Brain microvascular endothelial cell (primary cell): ENCODE results near the gene PDLIM1.
A peak's percentile ranks its signal among the peaks of the same experiment; 100 is the strongest.
"Not testable (repeated sequence)": the region's sequence is repeated elsewhere in the genome, so short reads cannot be mapped to it uniquely, and the experiment has no call there.

Experiments
- DNase-seq: peaks from one replicate; pipeline ENCODE4 v3.0.0-alpha.2; 2020
- H3K27ac ChIP-seq: fragments of 250-450 bp; sonication (Bioruptor Pico); 2 replicates; pipeline ENCODE4 v1.5.1; 2020; ENCODE audit warnings: mild to moderate bottlenecking, moderate library complexity
- H3K27me3 ChIP-seq: fragments of 250-450 bp; sonication (Bioruptor Pico); replicated peaks from 2 replicates; pipeline ENCODE4 v1.5.1; 2020; ENCODE audit warnings: mild to moderate bottlenecking
- H3K36me3 ChIP-seq: fragments of 250-450 bp; sonication (Bioruptor Pico); replicated peaks from 2 replicates; pipeline ENCODE4 v1.5.1; 2020; ENCODE audit warnings: mild to moderate bottlenecking
- H3K4me3 ChIP-seq: 2 replicates; pipeline ENCODE4 v1.5.1; 2011; ENCODE audit warnings: low read depth, mild to moderate bottlenecking, control low read depth, low read length, moderate library complexity
- in situ Hi-C: cut with HindIII; loops from 2 replicates; pipeline ENCODE4 v1.10.0; 2017; ENCODE audit warnings: low sequenced_read_pairs, low pct_ligation_motif_present
- TF ChIP-seq, protein P1 (sequence below): IDR thresholded peaks from 2 replicates; pipeline ENCODE4 v1.5.1; 2011; ENCODE audit warnings: low read depth, mild to moderate bottlenecking, moderate library complexity, low read length, control low read depth, inconsistent platforms; ENCODE audit errors: missing control alignments

Gene PDLIM1

DNA sequence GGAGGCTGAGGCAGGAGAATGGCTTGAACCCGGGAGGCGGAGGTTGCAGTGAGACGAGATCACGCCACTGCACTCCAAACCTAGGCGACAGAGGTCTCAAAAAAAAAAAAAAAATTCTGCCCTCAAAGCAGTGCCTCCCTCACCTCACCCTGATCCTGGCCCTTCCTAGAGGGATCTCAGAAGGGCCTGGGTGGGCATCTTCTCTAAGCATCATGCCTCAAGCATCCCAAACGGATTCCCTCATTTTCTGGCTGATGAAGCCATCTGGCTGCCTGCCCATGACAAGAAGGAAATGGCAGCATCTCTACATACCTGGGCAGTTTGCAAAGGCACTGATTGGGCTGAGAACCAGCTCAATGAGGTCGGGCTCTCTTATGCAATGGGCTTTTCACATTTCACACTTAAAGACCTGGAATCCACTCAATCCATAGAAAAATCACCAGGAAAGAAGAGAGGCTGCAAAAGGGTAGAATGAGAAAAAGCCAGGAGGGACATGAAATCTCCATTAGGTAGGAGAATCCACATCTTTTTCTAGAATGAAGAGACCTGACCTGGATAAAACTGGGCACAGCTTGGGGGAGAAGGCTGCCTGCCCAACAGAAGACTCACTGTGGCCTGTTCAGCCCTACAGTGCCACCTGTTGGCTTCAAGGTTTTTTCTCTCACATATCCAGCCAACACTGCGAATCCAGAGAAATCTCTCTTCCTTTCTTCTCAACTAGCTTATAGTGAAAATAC lies 48.1 kb downstream of the PDLIM1 start:
- Histone ChIP-seq H3K36me3 (peaks cover 25% of the 10 kb centered on the region), H3K4me3 (no peak overlapping the region), H3K27me3 (no peaks in the 10 kb centered on the region), H3K27ac (no peak overlapping the region)
- TF ChIP-seq, protein P1, sequence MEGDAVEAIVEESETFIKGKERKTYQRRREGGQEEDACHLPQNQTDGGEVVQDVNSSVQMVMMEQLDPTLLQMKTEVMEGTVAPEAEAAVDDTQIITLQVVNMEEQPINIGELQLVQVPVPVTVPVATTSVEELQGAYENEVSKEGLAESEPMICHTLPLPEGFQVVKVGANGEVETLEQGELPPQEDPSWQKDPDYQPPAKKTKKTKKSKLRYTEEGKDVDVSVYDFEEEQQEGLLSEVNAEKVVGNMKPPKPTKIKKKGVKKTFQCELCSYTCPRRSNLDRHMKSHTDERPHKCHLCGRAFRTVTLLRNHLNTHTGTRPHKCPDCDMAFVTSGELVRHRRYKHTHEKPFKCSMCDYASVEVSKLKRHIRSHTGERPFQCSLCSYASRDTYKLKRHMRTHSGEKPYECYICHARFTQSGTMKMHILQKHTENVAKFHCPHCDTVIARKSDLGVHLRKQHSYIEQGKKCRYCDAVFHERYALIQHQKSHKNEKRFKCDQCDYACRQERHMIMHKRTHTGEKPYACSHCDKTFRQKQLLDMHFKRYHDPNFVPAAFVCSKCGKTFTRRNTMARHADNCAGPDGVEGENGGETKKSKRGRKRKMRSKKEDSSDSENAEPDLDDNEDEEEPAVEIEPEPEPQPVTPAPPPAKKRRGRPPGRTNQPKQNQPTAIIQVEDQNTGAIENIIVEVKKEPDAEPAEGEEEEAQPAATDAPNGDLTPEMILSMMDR: peak; percentile 83
- in situ Hi-C loops: no loop called here
- DNase-seq: no peak

- in situ Hi-C loops: no loop called here
- Histone ChIP-seq H3K4me3 (no peak overlapping the region), H3K27ac (no peak overlapping the region), H3K36me3 (peaks cover 29% of the 10 kb centered on the region), H3K27me3 (no peaks in the 10 kb centered on the region)
- TF ChIP-seq, protein P1: no peak
- no peak for DNase-seq
Measured at GRCh38 chr10:95241533-95241932, 49.3 kb downstream of the PDLIM1 start.

- no peak overlapping the region for H3K4me3 ChIP-seq
- no peak for DNase-seq
- no peak overlapping the region for H3K27ac ChIP-seq
- in situ Hi-C loops: no loop called here
- TF ChIP-seq, protein P1: no peak
- H3K36me3 ChIP-seq: peaks cover 23% of the 10 kb centered on the region
- no peaks in the 10 kb centered on the region for H3K27me3 ChIP-seq
Measured at GRCh38 chr10:95240811-95241210, 50.0 kb downstream of the PDLIM1 start.

DNA sequence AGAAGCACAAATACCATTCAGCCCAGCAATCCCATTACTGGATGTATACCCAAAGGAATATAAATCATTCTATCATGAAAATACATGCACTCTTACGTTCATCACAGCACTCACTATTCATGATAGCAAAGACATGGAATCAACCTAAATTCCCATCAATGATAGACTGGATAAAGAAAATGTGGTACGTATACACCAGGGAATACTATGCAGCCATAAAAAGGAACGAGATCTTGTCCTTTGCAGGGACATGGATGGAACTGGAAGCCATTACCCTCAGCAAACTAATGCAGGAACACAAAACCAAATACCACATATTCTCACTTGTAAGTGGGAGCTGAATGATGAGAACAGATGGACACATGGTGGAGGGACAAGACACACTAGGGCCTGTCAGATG lies 50.7 kb downstream of the PDLIM1 start:
- H3K36me3 ChIP-seq: peaks cover 16% of the 10 kb centered on the region
- H3K27me3 ChIP-seq, H3K27ac ChIP-seq, in situ Hi-C loops, DNase-seq, H3K4me3 ChIP-seq: not testable (repeated sequence)

DNA sequence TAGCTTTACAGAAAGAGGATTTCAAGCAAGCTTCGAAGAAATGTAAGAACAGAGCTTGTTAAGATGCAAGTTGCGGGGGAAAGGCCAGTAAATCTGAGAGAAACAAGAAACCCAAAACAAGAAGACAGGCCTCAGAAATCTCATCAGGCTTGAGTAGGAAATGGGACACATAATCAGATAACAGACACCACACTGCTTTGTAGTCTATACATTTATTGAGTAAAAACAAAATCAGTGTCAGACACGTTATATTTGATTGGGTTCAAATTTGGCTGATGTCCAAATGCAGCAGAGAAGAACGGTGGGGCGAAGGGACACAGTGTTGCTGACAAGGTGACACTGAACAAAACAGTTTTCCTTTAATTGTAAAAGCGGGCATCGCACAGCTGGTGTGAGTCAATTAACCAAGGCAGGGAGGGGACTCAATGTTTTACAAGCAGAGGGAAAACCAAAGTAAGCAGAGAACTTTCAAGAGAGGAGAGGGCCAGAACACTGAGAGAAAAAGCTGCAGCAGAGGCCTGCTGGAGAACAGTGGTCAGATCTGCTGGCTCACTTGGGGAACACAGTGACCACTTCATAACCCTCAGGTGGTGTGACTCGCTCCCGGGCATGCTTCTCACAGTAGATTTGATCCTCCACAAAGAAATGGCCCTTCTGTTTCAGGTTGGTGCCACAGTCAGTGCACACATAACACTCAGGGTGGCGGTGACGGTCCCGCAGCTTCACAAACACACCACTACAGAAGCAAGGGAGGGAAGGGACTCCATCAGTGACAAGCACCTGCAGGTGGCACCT lies 53.2 kb downstream of the PDLIM1 start:
- TF ChIP-seq, protein P1: no peak
- Histone ChIP-seq H3K27ac (no peak overlapping the region), H3K4me3 (no peak overlapping the region), H3K36me3 (peaks cover 12% of the 10 kb centered on the region), H3K27me3 (no peaks in the 10 kb centered on the region)
- in situ Hi-C loops: no loop called here
- no peak for DNase-seq

DNA sequence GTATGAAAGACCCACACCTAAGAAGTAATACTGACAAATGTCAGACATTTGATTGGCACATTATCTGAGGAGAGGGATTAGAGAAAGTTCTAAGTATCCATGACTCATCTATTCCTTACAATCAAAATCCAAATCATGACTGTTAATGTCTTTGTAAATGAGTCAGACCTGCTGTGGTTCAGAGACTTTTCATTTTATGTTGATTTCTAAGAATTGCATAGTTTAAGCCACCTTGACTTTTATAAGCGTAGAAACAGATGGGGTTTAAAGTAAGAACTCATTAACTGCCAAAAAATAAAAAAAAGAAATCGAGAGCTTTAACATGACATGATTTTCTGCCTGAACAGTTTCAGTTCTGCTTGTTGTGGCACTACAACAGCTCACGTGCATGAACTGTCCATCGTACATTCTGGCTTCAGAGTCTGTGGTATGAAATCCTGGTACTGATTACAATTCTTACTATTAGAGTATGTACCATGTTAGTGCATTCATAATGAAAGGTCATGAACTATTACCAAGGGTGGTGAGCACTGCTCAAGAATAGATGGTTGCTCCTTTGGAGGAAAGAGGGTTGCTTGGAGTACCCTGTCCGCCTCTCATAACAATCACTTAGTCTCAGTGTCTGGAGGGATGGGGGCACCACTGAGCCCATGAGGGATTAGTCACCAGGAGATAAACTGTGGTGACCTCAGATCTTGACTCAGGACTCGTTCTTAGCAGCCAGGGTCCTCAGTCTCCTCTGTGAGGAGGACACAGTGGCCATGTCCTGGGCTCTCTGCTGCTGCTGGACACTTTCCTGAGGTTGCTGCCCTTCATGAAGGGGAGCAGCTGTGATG lies 54.5 kb downstream of the PDLIM1 start:
- TF ChIP-seq, protein P1: no peak
- H3K27ac ChIP-seq: no peak overlapping the region
- H3K4me3 ChIP-seq: no peak overlapping the region
- H3K27me3 ChIP-seq: no peaks in the 10 kb centered on the region
- no peak for DNase-seq
- H3K36me3 ChIP-seq: peaks cover 12% of the 10 kb centered on the region
- in situ Hi-C loops: no loop called here
